GM21515 (cell line): ENCODE results near the gene TMEM272.

ENCODE experiments used
- ATAC-seq: cut with Tn5 transposase; IDR thresholded peaks from one replicate; pipeline ENCODE4 v1.9.1; 2021; ENCODE audit not compliant: unreplicated experiment

Gene TMEM272

DNA sequence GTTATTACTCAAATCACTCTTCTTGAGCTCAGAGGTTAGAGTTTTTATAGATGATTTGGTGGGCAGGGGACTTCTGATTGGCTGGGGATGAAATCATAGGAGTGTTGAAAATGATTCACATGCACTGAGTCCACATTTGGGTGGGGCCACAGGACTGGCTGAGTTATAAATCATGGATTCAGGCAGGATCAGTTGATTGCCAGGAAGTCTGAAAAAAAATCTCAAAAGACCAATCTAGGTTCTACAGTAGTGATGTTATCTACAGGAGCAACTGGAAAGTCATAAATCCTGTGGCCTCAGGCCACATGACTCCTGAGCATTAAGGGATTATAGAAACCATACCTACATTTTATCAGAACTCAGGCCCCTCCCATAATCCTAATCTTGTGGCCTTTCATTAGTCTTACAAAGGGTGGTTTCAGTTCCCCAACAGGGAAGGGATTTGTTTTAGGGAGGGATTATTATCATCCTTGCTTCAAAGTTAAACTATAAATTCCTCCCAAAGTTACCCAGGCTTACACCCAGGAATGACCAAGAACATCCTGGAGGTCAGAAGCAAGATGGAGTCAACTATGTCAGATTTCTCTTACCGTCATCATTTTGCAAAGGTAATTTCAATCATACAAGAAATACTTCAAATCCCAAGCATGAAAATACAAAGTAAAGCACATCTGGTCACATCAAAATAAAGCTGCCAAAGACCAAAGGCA, 11.2 kb upstream of the TMEM272 start:
- no peak for ATAC-seq

DNA sequence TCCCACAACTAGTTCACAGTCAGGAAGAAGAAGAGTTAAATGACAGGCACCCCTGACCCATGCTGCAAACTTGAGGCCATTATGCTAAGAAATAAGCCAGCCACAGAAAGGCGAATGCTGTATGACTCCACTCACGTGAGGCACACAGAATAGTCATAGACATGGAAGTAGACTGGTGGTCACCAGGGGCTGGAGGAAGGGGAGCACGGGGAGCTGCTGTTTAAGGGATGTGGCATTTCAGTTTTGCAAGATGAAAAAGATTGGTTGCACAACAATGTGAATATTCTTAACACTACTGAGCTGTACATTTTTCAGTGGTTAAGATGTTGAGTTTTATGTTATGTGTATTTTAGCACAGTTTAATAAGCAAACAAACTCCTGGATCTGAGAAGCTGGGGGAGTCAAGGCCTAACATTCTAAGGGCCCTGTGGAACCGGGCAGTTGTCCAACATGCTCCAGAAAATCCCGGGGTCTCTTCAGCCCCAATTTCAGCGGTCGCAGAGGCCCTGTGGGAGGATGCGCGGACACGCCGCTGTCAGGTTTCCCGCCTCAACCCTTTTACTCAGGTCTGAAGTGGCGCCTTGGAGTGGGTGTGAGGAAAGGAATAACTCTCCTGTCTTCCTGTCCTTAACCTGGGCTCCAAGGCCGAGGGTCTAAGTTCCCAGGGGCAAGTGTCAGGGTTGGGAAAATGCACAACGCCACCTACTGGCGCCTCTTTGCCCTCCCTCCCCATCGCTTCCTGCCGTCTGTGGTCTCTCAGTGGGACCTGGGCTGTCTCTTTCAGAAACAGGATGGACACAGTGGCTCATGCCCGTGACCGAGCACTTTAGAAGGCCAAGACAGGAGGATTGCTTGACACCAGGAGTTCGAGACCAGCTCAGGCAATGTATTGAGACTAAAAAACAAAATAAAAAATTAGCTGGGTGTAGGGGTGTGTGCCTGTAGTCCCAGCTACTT, 4.4 kb upstream of the TMEM272 start:
- ATAC-seq = no peak

DNA sequence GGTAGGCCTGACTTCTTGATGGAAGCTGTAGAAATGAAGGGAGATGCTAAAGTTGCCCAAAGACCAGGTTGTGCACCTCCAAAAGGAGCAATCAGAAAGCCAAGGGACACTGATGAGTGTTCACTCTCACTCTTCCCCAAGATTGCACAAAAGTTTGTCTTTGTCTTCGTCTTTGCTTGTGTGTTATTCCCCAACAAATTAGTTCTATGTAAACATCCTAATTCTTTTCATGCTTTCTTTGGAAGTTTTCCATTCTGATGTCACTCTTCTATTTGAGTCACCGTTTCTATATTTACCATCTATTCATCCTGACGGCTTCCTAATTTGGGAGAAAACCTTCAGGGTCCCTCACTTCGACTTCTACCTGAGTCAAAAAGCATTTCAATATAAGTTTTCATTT, 3.7 kb upstream of the TMEM272 start:
- ATAC-seq = no peak

DNA sequence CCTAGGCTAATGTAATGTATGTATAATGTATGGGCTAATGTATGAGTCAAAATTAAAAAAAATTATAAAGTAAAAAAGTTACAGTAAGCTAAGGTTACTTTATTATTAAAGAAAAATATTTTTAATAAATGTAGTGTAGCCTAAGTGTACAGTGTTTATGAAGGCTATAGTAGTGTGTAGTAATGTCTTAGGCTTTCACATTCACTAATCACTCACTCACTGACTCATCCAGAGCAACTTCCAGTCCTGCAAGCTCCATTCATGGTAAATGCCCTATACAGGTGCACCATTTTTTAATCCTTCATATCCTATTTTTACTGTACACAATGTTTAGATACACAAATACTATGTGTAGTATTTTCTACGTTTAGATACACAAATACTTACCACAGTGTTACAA, 1.8 kb upstream of the TMEM272 start:
- ATAC-seq = no peak

DNA sequence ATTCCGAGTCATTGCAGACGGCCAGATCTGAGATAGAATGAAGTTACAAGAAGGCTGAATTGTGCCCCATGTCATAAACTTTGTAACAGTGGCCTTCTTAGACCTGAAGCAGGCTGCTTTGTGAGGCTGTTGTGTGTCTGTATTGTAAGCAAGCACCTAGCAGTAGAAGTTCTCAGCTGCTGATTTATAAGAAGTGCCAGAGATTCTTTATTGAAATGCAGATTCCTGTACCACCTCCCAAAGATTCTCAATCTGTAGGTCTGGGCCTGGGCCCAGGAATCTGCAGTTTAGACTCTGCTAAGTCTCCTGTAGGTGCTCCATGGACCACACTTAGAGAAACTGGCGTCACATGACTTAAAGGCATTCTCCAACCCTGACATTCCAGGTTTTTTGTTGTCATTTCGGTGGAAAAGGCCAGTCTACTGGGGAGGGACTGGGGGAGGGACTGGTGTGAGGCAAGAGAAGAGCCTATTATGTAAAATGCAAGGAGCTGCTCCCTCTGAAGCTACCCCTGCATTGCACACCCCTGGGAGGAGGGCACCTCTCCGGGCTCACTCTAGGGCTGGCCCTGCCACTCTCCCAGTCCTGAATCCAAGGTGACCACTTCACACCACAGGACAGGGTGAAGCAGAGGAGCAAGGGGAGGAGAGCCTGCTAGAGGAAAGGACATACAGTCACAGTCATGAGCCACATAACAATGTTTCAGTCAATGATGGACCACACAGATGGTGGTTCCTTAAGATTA, 769 bp upstream of the TMEM272 start:
- ATAC-seq = no peak

DNA sequence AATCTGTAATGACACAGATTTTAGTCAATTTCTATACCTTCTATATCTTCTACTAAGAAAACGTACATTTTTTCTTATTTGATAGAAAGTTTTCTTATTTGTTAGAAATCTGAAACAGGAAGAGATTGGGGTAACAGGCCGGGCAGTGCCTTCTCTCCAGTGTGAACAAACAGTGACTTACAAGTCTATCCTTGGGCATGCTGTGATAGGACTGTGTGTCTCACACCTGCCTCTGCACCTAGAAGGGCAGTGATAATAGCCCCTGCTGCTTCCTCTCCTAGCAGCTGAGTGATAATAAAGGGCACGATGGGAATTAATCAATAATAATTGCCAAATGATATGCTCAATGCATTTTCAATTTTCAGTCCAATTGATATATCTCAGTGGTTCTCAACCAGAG, 1.4 kb downstream of the TMEM272 start:
- no peak for ATAC-seq

DNA sequence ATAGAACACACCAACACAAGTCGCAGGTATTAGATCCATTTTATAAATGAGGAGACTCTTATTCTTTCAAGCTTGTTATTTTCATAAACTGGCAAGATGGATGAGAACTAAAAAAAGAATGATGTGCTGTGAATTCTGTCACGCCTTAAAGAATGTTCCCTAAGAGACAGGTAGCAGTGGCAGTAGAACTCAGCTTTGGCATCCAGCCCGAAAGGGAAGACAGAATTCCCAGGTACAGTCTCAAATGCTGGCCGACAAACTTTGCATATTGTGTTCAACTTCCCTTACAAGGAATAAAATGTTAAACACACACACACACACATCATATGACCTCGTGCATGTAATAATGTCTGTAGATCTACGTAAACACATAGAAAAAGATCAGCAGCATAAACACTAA, 3.2 kb downstream of the TMEM272 start:
- ATAC-seq = no peak

DNA sequence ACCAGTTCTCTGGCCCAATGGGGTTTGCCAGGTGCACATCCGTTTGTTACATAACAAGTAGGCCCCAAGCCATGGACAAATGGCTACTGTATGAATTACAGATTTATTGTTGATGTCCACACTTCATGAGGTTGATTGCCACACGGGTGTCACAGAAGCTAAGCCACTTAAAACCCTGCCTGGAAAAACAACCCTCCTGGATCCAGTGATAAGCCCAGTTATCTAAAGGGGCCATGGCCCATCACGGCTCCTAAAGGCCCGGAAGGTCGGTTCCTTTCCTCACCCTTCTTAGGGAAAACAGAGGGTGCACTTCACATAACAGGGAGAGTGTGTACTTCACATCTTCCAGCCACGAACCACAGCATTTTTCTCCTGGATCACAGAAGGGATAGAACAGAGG, 4.1 kb downstream of the TMEM272 start:
- ATAC-seq = no peak

DNA sequence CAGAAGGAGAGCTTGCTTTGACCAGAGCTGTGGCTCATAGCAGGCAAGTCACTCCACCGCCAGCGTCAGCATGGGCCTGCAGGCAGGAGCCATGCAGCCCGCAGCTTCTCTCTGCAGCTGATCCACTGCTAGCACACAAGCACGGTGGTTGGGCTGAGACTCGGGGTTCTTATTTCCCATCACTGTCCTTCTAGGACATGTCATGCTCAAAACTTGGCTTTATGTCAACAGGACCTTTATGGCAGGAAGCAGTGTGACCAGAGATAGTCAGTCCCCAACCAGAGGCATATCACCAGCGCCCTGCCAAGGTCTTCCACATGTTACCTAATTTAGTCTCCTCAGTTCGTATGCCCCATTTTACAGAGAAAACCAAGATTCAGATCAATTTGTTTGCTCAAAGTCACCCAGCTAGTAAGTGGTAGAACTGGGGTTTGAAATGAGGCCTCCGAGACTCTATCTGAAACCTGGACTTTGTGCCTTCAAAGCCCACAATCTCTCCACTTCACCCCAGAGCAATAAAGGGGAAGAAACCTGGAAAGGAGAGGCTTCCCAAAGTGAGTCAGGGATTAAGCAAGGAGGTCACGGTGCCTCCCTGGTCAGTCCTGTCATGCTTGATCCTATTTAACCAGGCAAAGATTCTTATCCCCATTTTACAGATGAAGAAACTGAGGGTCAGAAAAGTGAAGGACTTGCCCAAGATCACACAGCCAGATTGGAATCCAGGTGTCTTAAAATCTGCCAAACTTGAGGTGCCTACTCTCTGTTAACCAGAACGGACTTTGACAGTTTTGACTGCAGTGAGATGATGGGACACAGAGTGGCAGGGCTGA, 5.1 kb downstream of the TMEM272 start:
- ATAC-seq = no peak

DNA sequence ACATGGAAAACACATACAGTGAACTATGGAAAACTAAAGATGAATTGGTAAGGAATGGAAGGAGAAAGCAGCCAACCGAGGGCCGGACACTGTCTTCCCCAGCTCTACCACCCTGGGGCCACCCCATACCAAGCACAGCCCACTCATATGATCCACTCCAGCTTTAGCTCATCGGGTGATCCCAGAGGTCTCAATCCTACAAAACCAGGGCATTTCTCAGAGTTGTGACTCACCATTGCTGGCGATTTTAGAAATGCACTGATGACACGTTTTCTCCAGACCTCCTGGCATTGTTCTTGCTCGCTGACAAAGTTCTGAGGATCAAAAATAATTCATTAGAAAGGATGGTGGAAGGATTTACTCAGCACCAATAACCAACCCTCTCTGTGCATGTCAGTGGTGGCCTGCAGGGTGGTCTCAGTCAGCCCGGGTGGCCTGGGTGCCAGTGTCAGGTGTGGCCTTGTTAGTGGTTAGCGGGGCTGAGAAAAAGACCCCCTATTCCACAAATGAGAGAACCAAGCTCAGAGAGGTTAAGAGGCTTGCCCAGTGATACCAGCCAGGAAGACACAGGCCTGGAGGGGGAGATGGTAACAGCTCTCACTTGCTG, 6.6 kb downstream of the TMEM272 start:
- ATAC-seq = no peak

DNA sequence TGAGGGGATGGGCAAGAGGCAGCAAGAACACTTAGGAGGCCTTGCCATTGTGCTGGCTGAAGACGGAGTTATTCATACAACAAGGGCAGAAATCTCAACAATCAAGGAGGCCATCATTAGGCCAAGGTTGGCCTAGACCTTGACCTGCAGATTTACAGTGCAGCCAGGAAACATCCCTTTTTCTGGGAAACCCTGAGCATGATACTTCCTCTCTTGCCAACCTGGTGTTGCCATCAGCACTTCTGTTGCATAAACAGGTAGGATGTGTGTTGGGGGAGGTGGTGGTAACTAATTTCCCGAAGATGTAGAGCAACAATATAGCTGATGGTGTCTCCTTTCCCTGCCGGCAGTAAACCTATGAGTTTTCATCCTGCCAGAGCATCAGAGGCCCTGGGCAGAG, 8.0 kb downstream of the TMEM272 start:
- no peak for ATAC-seq

DNA sequence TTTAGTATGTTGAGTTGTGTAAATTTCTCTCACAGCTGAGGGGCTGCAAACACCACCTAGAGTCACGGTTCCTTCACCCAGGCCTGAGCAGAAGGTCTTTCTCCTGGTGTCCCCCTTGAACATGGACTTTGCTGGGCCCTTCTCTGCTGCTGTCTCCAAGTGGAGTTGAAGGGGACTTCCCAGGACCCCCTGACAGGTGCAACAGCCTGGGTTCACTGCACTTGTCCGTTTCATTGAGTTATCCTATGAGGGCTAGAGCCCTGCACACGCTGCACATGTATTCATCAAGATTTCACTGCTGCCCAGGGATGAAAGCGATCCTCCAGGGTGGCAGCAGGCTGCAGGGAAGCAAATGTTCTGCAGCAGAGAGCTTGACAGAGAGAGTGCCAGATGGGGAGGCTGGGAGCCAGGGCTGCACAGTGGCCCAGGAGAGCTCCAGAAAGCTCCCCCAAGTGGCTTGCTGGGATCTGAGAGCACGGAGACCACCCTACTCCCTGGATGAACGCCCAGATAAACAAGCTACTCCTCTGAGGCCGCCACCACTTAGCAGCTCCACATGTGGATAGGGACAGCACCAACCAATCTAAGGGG, 10.3 kb downstream of the TMEM272 start:
- no peak for ATAC-seq

DNA sequence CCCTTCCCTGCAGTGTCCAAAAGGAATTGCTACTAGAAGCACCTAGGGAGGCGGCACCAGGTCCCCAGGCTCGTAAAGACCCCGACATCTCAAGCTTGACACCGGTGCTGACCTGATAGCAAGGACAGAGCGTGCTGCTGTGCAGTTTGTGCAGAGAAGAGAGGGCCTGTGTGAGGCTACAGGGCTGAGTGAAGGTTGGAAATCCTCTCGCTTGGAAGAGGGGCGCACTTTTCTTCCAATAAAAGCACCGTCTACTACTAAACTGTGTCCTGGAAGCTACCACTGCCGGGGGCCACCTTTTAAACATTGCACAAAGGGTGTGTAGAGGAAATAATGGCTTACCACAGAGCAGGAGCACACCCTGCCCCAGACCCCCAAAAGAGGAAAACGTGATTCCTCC, 11.0 kb downstream of the TMEM272 start:
- ATAC-seq = no peak

DNA sequence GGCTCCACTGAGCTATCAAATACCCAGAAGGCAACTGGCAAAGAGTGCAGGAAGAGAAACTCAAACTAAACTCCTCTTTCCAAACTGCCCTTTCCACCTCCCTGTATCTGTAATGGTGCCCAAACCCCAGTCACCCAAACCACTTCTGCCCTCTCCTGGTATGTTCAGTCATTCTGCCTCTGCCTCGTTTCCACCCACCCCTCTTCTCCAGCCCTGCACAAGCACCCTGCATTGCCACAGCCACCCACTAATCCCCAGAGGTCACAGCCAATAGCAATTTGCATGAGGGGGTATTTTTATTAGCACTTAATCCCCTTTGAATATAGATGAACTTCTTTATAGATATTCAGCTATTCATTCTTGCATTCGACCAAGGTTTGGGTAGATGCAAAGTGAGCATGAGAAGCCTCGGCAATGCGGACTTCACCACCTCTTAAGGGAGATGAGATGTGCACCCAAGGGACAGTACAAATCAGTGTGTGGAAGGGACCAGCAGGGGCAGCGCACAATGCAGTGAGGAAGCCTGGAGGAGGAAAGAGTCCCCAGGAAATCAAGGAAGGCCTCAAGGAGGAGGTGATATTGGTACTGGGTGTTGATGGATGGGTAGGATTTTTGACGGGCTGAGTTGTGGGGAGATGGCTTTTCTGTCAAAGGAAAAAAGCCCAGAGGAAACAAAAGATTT, 12.4 kb downstream of the TMEM272 start:
- ATAC-seq = no peak

DNA sequence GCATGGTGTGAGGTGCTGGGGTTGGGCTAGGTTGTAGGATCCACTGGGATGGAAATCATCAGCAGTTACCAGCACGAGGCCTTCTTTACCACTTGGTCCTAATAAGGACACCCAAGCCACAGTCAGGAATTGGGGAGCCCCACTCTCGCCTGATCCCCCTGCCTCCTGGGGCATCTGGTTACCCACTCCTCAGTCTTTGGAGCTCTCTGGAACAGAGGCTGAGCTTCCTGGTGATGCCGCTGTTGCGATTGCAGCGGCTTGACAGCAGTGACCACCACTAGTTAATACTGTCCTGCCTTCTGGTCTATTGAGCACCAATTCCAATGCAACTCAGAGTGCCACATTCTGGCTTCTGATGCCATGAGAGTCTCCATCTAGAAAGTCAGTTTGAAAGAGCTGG, 13.5 kb downstream of the TMEM272 start:
- no peak for ATAC-seq

DNA sequence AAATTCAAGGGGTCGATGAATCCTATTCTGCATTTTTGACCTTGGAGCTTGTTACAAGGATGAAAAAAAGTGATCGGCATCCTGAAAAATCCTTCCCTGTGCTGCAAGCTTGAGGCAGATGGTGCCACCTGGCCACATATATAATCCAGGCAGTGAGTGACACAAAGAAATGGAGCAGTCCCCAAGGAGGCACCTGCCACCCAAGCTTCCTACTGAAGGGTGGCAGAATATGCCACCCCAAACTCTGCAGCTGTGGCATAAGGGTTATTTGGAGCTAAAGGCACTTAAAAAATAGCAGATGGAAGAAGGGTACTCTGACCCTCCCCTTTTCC, 15.4 kb downstream of the TMEM272 start:
- ATAC-seq = no peak

DNA sequence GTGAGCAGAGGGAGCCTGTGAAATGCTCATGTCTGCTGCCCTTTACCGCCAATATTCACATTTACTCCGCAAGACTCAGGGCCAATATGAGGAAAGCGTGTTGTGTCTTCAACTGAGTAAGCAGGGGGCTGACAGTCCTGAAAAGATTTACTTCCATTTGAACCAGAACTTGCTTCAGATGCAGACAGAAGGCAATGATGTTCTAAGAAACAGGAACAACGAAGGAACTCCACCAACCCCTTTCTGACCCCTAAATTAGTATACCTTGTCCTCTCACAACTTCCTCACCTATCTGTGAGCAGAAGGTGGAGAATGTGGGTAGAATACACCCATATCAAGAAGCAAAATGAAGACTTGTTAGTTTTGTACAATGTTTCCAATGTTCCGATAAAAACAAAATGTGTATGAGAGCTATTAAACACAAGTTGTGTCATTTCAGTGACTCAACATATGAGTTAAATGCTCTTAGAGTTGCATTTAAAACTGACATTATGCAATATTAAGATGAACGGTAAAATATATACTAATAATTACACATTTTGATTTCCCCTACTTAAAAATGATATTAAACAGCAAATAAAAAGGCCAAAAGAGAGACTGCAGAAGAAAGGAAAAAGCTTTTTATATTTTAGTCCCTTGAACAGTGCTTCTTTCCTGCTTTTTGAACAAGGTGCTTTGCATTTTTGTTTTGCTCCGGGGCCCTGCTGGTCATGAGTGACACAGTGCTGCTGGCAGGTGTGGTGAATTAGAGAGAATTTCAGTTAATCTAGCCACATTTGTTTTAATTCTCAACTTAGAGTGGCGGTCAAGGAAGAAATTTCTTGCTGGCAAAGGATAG, 16.0 kb downstream of the TMEM272 start:
- no peak for ATAC-seq

DNA sequence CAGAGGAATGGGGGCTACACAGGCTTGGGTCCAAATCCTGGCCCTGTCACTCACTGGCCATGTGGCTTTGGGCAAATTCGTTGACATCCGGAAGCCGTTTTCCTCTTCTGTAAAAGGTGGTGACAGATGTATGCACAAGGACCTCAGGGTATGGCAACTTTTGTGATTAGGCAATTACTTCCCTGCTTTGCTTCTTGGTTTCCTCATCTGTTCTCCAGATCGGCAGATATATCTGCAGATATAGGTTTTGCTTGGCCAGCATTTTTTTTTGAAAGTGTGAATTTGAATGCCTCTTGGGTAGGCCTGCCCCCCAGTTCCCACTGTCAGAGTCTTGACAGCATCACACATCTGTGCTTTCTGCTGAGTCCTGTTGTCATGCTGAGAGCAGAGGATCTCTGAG, 17.7 kb downstream of the TMEM272 start:
- no peak for ATAC-seq

DNA sequence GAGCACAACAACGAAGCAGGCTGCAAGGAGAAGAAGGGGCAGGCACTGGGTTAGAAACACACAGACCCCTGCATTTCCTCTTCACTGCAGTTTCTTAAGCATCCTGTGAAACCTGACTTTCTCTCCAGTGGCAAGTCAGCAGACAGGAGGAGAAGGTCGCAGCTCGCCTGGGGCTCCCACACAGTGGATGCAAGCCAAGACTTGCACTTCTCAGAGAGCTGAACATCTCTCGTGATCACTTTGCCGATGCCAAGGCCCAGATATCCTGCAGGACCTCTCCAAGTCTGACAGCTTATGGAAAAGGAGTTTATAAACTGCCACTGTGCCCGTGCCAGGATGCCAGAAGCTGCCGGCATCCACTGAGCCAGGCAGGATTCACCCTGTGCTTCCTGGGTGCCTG, 18.4 kb downstream of the TMEM272 start:
- no peak for ATAC-seq
